ENCODE results near the gene TDRD1. TPM values are rescaled to one million over a fixed set of nuclear protein-coding genes. Genes with fewer than 3 reads are reported as not detected.

Gene TDRD1
- total and polyA plus RNA-seq, 2 donors (not counting 3 experiments of a cell fraction or from before 2014, with no cell fraction given): not detected

GRCh38 chr10:114184276-114184675, 5.1 kb downstream of the TDRD1 start:
- H3K27ac ChIP-seq (ENCODE audit: insufficient read depth, low read depth, low read length): no peak overlapping the region
- peaks cover 0 to 2% of the 10 kb centered on the region in 2 experiments for H3K27me3 ChIP-seq (ENCODE audit: control insufficient read depth in 2 of 2, insufficient read depth in 2 of 2, low read length in 2 of 2)
- no TSS peak for BruUV-seq (replicated peaks)
- no peak overlapping the region for H2AFZ ChIP-seq (ENCODE audit: low read depth, low read length)
- TF ChIP-seq CTCF (IDR thresholded peaks at IDR 0.05; ENCODE audit: extremely low read depth in 1 of 2, insufficient read depth in 1 of 2, low read depth in 1 of 2, low read length in 2 of 2) (no peak), JUN (IDR thresholded peaks at IDR 0.05; ENCODE audit: borderline replicate concordance, insufficient read depth, insufficient read length, low read depth) (no peak), GATA2 (IDR thresholded peaks at IDR 0.05; ENCODE audit: insufficient read depth, insufficient read length, low read depth, low read length) (no peak), MAX (IDR thresholded peaks at IDR 0.05; ENCODE audit: insufficient read depth, insufficient read length) (no peak)
- no peak overlapping the region for H3K9ac ChIP-seq (replicated peaks; ENCODE audit: extremely low read depth, insufficient read depth, low read length)
- dilution Hi-C loops (cut with MboI; ENCODE audit: extremely low pct_ligation_motif_present, low sequenced_read_pairs): no loop called here
- CTCF ChIA-PET: no interaction called here
- intact Hi-C loops (cut with micrococcal nuclease): no loop called here
- H3K9me1 ChIP-seq (replicated peaks; ENCODE audit: control insufficient read depth, extremely low read depth, insufficient read depth, low read length): no peaks in the 10 kb centered on the region
- no peaks in the 10 kb centered on the region for H4K20me1 ChIP-seq (replicated peaks; ENCODE audit: control insufficient read depth, extremely low read depth, insufficient read depth, low read length)
- POLR2A ChIA-PET: no interaction called here
- H3K4me3 ChIP-seq (replicated peaks in 1 of 3; ENCODE audit: insufficient read depth in 1 of 3, low read depth in 1 of 3, low read length in 3 of 3): no peak overlapping the region
- FAIRE-seq (no peak), DNase-seq (ENCODE audit: low read depth, low spot score) (no peak)
- H3K4me2 ChIP-seq (ENCODE audit: insufficient read depth, low read length): no peak overlapping the region
- no peaks in the 10 kb centered on the region for H3K9me3 ChIP-seq (replicated peaks; ENCODE audit: control insufficient read depth, insufficient read depth, low read length)
- no peaks in the 10 kb centered on the region for H3K79me2 ChIP-seq (ENCODE audit: control insufficient read depth, insufficient read depth, low read length)
- no peaks in the 10 kb centered on the region for H3K4me1 ChIP-seq (ENCODE audit: control insufficient read depth, extremely low read depth, insufficient read depth, low read length)
- H3K36me3 ChIP-seq (ENCODE audit: control insufficient read depth in 2 of 2, extremely low read depth in 1 of 2, insufficient read depth in 2 of 2, low read length in 2 of 2): no peaks in the 10 kb centered on the region

GRCh38 chr10:114188001-114188400, 8.8 kb downstream of the TDRD1 start:
- BruUV-seq (replicated peaks): no TSS peak
- H3K27me3 ChIP-seq (ENCODE audit: control insufficient read depth in 2 of 2, insufficient read depth in 2 of 2, low read length in 2 of 2): no peaks in the 10 kb centered on the region
- intact Hi-C loops (cut with micrococcal nuclease): no loop called here

More at GRCh38 chr10:114188001-114188400, 8.8 kb downstream of the TDRD1 start:
- TF ChIP-seq POLR2AphosphoS5 (IDR thresholded peaks at IDR 0.05; ENCODE audit: insufficient read depth, low read depth, low read length): no peak
- no peak for TF ChIP-seq MAX (IDR thresholded peaks at IDR 0.05; ENCODE audit: insufficient read depth, insufficient read length)
- TF ChIP-seq FOS (IDR thresholded peaks at IDR 0.05; ENCODE audit: borderline replicate concordance, insufficient read depth, low read length): no peak
- no peak for TF ChIP-seq GATA2 (IDR thresholded peaks at IDR 0.05; ENCODE audit: insufficient read depth, insufficient read length, low read depth, low read length)
- TF ChIP-seq CTCF (IDR thresholded peaks at IDR 0.05; ENCODE audit: extremely low read depth in 1 of 2, insufficient read depth in 1 of 2, low read depth in 1 of 2, low read length in 2 of 2): no peak
- no peak for TF ChIP-seq POLR2A (IDR thresholded peaks at IDR 0.05; ENCODE audit: low read depth, low read length)
- TF ChIP-seq EZH2 (IDR thresholded peaks at IDR 0.05; ENCODE audit: borderline replicate concordance, low read depth, low read length, severe bottlenecking): no peak
- no peak for TF ChIP-seq MYC (IDR thresholded peaks at IDR 0.05; ENCODE audit: low read depth, low read length)
- TF ChIP-seq JUN (IDR thresholded peaks at IDR 0.05; ENCODE audit: borderline replicate concordance, insufficient read depth, insufficient read length, low read depth): no peak
- no peak overlapping the region for H3K4me2 ChIP-seq (ENCODE audit: insufficient read depth, low read length)
- no peaks in the 10 kb centered on the region for H3K36me3 ChIP-seq (ENCODE audit: control insufficient read depth in 2 of 2, extremely low read depth in 1 of 2, insufficient read depth in 2 of 2, low read length in 2 of 2)
- no peaks in the 10 kb centered on the region for H3K9me1 ChIP-seq (replicated peaks; ENCODE audit: control insufficient read depth, extremely low read depth, insufficient read depth, low read length)
- DNase-seq (ENCODE audit: low read depth, low spot score) (no peak), FAIRE-seq (no peak)
- no peak overlapping the region for H2AFZ ChIP-seq (ENCODE audit: low read depth, low read length)
- dilution Hi-C loops (cut with MboI; ENCODE audit: extremely low pct_ligation_motif_present, low sequenced_read_pairs): no loop called here
- no peaks in the 10 kb centered on the region for H3K4me1 ChIP-seq (ENCODE audit: control insufficient read depth, extremely low read depth, insufficient read depth, low read length)
- H3K9me3 ChIP-seq (replicated peaks; ENCODE audit: control insufficient read depth, insufficient read depth, low read length): no peaks in the 10 kb centered on the region
- POLR2A ChIA-PET: no interaction called here
- no peak overlapping the region for H3K9ac ChIP-seq (replicated peaks; ENCODE audit: extremely low read depth, insufficient read depth, low read length)
- CTCF ChIA-PET: interaction anchor here (1.5 kb wide), 1 partner anchor 8 kb away, joined by 8 read pairs; no protein-coding TSS in a partner anchor
- no peaks in the 10 kb centered on the region for H3K79me2 ChIP-seq (ENCODE audit: control insufficient read depth, insufficient read depth, low read length)
- H3K4me3 ChIP-seq (replicated peaks in 1 of 3; ENCODE audit: insufficient read depth in 1 of 3, low read depth in 1 of 3, low read length in 3 of 3): no peak overlapping the region
- H3K27ac ChIP-seq (ENCODE audit: insufficient read depth, low read depth, low read length): no peak overlapping the region
- H4K20me1 ChIP-seq (replicated peaks; ENCODE audit: control insufficient read depth, extremely low read depth, insufficient read depth, low read length): no peaks in the 10 kb centered on the region
